ENCODE results near the gene CFAP221. TPM values are rescaled to one million over a fixed set of nuclear protein-coding genes. Genes with fewer than 3 reads are reported as not detected.
A peak's percentile ranks its signal among the peaks of the same experiment; 100 is the strongest.

CFAP221 gene
- total RNA-seq, 1 experiment from 2014 or later = 1.6 TPM

DNA sequence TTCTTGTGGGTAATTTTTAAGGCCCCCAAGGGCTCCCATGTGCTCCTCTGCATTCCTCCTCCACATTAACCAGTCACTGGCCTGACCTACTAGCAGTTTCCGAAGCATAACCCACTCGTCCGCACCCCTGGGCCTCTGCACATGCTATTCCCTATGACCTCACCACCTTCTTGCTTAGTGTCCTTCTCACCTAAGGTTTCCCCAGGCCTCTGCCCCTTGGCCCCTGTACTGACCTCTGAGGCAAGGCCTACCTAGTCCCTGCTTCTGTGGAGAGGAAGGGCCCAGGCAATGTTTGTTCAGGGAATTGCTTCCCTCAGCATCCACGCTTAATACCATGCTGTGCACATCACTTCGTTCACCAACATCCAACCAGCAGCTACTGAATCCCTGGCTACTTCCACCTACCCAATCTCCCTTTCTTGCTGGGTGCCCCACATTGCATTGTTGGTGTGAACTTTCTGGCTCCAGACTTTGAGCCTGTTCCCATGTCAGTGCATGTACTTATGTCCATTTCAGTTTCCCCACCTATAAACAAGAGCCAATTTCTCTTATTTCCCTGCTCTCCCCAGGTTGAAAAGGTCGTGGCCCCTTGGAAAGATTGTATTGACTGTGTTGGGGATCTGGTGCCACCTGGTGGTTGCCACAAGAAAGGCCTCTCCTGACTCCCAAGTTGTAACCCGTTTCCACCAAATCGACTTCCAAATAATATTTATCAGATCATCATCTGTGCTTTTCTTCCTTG lies 115.5 kb downstream of the CFAP221 start:
- in situ Hi-C loops (cut with HindIII; ENCODE audit: low pct_unique_long_range_greater_than_20kb, low sequenced_read_pairs) = no loop called here

DNA sequence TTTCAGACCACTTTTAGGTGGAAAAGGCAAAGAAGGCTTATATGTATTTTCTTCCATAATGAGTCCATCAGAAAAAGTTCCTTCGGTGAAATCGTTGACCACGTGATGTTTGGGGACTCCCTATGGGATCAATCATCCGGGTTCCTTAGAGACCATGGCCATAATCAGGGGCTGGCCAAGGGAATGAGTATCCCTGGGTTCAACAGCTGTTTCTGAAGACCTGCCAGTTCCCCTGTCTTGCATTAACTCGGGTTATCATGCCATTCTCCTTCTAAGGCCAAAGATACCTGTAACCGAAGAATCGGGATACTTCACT lies 116.1 kb downstream of the CFAP221 start:
- in situ Hi-C loops (cut with HindIII; ENCODE audit: low pct_unique_long_range_greater_than_20kb, low sequenced_read_pairs) = no loop called here
- no peak for DNase-seq (ENCODE audit: low read depth)

More for the DNA sequence above, 115.5 kb downstream of the CFAP221 start:
- peak; percentile 23 for DNase-seq (ENCODE audit: low read depth)

DNA sequence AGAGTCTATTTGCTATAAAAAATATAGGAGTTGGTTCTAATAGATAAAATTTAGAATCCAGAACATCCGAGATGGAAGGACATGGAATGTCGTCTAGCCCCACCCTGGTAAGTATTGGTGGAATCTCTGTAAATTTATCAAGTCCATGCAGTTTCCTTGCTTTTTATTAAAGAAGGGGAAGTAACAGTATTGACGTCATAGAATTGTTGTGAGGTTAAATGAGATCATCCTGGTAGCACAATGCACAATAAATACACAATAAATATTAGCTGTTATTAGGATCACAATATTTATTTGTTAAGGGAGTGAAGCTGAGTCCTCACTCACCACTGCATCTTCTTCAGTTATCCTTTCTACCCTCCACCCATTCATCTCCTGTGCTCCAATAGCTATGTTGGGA lies 118.0 kb downstream of the CFAP221 start:
- in situ Hi-C loops (cut with HindIII; ENCODE audit: low pct_unique_long_range_greater_than_20kb, low sequenced_read_pairs) = no loop called here
- no peak for DNase-seq (ENCODE audit: low read depth)

DNA sequence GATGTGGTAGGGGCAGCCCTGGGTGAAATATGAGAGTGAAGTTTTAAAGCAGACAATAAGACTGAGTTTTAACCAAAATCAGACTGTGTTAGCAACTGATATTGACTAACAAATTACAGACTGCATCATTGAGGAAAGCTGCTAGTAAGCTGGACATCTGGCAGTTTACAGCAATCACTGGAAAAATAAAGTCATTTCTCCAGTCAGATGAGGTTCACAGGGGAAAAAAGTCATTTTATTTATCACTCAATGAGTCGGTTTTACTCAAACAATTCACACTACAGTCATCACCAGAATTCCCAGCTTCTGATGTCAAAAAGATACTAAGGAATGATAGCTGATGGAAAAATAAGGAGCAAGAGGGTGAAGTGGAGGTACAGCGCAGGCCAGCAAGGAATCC lies 124.3 kb downstream of the CFAP221 start:
- DNase-seq (ENCODE audit: low read depth) = no peak
- in situ Hi-C loops (cut with HindIII; ENCODE audit: low pct_unique_long_range_greater_than_20kb, low sequenced_read_pairs) = no loop called here

DNA sequence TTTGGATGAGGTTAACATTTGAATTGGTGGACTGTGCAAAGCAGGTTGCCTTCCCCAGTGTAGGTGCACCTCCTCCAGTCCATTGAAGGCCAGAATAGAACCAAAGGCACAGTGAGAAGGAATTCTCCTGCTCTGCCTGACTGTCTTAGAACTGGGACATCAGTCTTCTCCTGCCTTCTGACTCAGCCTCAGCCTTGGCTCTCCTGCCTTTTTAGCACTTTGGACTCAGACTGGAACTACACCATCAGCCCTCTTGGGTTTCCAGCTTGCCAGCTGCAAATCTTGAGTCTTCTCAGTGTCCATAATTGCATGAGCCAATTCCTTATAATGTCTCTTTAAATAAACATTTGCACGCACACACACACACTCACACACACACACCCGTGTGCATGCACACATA lies 126.8 kb downstream of the CFAP221 start:
- DNase-seq (ENCODE audit: low read depth) = no peak
- in situ Hi-C loops (cut with HindIII; ENCODE audit: low pct_unique_long_range_greater_than_20kb, low sequenced_read_pairs) = no loop called here

DNA sequence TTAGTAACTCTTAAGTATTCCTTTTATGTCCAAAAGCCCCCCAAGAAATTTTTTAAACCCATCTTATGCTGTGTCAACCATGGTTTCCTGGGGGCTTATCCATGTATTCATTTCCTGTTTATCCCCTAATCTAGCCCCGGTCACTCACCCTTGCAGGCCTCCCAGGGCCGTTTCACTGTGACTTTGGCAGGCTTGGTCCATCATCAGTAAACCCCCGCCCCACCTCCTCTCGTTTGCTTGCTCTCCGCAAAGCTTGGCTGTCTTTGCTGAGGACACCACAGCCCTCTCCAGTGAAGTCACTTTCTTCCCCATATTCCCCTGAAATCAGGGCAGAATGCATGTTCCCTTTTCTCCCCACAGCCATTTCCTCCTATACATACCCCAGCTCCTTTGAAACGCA lies 127.5 kb downstream of the CFAP221 start:
- no peak for DNase-seq (ENCODE audit: low read depth)
- in situ Hi-C loops (cut with HindIII; ENCODE audit: low pct_unique_long_range_greater_than_20kb, low sequenced_read_pairs) = no loop called here

DNA sequence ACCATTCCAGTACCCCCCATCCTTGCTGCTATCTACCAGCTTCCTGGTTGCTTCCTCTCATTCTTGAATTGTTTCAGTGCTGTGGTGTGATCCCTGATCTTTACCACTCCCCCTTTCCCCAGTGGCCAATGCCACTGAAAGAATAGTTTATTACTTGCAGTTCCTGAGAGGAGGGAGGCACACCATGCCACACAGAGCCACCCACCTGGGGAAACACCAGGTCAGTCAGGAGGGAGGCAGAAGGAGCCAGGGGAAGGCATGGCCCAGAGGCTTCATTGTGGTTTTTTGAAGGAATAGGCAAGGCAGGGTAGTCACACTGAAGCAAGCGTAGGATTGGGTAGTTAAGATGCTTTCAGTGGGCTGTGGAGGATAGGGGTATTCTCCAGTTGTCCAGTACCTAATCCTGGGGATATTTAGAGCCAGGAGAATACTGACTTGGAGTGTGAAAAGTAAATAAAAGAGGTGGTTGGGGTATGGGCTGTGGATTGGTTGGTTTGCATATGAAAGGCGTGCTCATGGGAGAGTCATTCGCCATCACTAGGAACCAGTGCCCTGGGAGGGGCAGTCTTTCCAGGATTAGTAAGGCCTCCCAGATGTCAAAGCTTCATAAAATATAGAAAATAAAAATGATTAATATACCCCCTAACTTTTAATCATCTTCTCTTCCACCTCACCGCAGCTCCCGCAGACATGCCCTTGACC lies 128.1 kb downstream of the CFAP221 start:
- in situ Hi-C loops (cut with HindIII; ENCODE audit: low pct_unique_long_range_greater_than_20kb, low sequenced_read_pairs) = no loop called here
- no peak for DNase-seq (ENCODE audit: low read depth)

DNA sequence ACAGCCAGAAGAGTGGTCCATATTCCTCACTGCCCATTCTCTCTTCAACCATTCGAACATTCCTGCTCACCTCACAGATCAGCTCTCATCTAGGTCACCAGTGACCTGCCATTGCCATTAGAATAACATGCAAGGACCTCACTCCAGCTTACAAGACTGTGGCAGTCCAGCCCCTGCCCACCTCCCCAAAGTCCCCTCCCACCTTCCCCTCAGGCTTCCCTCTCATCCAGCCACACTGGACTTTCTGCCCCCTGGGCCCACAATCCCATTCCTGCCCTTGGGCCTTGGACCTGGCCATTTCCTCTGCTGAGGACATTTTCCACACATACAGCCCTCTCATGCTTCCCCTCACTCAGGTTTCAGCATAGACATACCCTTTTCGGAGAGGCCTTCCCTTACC lies 129.5 kb downstream of the CFAP221 start:
- in situ Hi-C loops (cut with HindIII; ENCODE audit: low pct_unique_long_range_greater_than_20kb, low sequenced_read_pairs) = no loop called here
- no peak for DNase-seq (ENCODE audit: low read depth)

DNA sequence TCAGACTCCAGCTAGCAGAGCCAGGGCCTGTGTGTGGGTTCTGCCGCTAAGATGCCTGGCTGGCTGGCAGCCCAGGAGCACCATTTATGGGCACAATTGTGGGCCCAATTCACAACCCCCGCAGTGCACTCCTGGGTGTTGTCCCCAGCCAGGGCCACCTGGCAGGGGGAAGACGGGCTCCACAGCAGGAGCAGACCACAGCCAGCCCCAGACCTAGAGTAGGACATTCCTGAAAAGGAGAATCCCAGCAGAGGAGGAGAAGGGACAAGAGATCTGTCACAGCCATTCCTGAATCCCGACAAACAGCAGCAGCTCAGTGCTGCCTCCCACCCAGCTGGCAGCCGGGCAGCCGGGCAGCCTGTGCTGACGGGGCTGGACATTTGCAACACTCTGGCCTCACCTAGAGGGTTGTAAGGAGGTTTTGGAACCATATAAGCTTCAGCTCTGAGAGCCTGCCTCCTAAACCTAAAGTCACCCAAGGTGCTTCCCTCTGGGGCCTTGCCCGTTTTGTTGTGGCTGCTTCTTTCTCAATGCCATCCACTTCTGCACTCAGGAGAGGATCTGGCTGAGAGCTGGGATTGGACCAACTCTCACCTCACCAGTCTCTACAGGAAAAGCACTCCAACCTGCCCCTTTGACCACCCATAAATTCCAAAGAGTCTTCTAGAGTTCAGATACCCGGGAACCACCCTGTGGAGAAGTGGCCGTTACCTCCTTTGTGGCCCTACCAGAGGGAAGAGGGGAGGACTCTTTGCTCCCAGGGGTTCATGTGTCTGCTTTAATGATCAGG lies 130.7 kb downstream of the CFAP221 start:
- no peak for DNase-seq (ENCODE audit: low read depth)
- in situ Hi-C loops (cut with HindIII; ENCODE audit: low pct_unique_long_range_greater_than_20kb, low sequenced_read_pairs) = no loop called here

DNA sequence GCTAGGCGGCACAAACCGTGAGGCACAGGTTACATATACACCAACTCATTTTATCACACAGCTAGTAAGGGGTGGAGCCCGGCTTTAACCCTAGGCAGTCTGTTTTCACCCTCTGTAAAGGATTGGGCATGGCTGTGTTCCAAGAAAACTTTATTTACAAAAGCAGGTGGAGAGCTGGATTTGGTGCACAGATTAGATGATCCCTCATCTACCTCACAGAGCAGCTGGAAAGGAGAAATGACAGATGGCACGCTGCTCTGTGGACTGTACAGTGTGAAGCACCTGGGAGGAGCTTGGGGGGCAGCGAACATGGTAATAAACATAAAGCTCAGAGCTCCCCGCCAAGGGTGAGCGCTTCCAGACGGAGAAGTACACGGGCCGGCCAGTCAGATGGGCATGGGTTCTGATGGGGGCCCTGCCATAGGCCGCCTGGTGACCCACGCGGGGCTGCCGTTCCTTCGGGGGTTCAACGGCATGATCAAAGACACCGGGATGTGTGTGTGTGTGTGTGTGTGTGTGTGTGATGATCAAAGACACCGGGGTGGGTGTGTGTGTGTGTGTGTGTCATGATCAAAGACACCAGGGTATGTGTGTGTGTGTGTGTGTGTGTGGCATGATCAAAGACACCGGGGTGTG lies 133.9 kb downstream of the CFAP221 start:
- no peak for DNase-seq (ENCODE audit: low read depth)
- in situ Hi-C loops (cut with HindIII; ENCODE audit: low pct_unique_long_range_greater_than_20kb, low sequenced_read_pairs) = no loop called here

DNA sequence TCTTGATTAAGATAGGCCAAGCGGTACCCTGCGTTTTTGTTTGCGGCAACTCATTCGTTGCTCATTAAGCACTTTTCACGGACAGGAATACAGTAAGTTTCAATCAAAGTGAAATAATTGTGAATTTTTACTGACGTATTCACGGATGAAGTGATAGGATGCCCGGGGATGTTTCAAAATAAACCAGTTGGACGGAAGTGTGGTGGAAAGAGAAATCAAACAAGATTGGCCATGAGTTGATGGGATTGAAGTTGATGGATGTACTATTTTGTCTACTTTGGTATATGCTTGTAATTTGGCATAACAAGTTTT lies 135.2 kb downstream of the CFAP221 start:
- DNase-seq (ENCODE audit: low read depth) = no peak
- in situ Hi-C loops (cut with HindIII; ENCODE audit: low pct_unique_long_range_greater_than_20kb, low sequenced_read_pairs) = no loop called here

DNA sequence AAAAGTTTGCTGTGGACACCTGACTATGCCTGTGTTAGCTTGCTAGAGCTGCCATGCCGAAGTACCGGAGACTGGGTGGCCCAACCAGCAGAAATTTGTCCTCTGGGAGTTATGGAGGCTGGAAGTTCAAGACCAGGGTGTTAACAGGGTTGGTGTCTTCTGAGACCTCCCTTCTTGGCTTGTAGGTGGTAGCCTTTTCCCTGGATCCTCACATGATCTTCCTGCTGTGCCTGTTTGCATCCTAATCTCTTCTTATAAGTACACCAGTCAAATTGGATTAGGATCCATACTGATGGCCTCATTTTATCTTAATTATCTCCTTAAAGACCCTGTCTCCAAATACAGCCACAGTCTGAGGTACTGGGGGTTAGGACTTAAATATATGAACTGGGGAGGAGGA lies 135.6 kb downstream of the CFAP221 start:
- in situ Hi-C loops (cut with HindIII; ENCODE audit: low pct_unique_long_range_greater_than_20kb, low sequenced_read_pairs) = no loop called here
- no peak for DNase-seq (ENCODE audit: low read depth)

DNA sequence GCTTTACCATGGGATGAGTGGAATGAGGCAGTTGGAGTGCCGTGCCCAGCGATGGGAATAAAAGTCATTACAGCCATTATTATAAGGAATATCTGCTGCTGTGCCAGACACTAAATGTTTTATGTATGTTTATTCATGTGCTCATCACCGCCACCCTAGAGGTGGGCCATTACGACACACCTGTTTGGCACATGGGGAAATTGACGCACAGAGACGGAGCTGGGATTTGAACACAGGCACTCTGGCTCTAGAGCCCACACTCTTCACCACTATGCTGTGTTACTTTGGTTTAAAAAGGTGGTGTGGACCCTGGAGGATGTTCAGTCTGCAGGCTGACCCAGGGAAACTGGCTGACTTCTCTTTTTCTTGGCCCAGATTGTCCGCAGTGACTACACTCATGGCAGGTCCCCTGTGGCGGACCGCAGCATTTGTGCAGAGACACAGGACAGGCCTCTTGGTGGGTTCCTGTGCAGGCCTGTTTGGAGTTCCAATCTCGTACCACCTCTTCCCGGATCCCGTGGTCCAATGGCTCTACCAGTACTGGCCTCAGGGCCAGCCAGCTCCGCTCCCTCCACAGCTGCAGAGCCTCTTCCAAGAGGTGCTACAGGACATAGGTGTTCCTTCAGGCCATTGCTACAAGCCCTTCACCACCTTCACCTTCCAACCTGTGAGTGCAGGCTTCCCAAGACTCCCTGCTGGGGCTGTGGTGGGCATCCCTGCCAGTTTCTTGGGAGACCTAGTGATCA lies 136.4 kb downstream of the CFAP221 start:
- DNase-seq (ENCODE audit: low read depth) = no peak
- in situ Hi-C loops (cut with HindIII; ENCODE audit: low pct_unique_long_range_greater_than_20kb, low sequenced_read_pairs) = no loop called here

DNA sequence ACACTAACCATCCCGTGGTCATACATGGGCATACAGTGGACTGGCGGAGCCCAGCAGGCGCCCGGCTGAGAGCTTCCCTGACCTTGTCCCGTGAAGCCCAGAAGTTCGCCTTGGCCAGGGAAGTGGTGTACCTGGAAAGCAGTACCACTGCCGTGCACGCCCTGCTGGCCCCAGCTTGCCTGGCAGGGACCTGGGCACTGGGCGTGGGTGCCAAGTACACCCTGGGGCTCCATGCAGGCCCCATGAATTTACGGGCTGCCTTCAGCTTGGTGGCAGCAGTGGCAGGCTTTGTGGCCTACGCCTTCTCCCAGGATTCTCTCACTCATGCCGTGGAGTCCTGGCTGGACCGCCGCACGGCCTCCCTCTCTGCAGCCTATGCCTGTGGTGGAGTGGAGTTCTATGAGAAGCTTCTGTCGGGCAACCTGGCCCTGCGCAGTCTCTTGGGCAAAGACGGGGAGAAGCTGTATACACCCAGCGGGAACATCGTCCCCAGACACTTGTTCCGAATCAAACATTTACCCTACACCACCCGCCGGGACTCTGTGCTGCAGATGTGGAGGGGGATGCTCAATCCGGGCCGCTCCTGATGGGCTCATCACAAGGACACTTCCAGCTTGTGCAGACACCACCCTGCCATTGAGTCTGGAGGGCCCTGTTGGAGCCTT lies 137.1 kb downstream of the CFAP221 start:
- DNase-seq (ENCODE audit: low read depth) = no peak
- in situ Hi-C loops (cut with HindIII; ENCODE audit: low pct_unique_long_range_greater_than_20kb, low sequenced_read_pairs) = no loop called here

DNA sequence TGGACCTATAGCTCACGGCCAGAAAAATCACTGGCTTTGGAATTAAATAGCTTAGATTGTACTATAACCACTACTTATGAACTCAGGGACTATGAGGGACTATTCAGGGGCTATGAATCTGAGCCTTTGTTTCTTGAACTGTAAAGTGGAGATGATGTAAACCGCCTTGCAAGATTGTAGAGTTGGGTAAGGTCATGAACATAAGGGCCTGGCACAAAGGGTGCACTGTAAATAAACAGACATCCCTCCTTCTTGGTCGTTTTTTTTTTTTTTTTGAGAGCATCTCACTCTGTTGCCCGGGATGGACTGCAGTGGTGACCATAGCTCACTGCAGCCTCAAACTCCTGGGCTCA lies 137.6 kb downstream of the CFAP221 start:
- in situ Hi-C loops (cut with HindIII; ENCODE audit: low pct_unique_long_range_greater_than_20kb, low sequenced_read_pairs) = no loop called here
- DNase-seq (ENCODE audit: low read depth) = no peak

DNA sequence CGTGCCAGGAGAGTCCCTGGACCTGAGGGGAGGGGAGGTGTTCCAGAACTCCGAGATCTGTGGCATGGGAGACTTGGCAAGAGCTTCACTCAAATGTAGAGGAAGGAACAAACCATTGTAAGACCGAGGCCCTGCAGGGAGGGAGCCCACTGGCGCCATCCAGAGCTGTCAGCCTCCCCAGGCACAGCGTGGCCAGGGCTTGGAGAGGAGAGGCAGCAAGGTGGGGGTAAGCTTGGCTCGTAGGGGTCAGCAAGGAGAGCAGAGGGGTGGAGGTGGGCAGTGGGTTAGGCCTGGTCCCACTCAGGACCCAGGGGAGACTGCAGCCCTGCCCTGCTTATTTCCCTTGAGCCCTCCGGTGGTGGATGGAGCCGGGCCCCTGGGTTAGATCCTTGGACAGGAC lies 138.3 kb downstream of the CFAP221 start:
- in situ Hi-C loops (cut with HindIII; ENCODE audit: low pct_unique_long_range_greater_than_20kb, low sequenced_read_pairs) = no loop called here
- no peak for DNase-seq (ENCODE audit: low read depth)

DNA sequence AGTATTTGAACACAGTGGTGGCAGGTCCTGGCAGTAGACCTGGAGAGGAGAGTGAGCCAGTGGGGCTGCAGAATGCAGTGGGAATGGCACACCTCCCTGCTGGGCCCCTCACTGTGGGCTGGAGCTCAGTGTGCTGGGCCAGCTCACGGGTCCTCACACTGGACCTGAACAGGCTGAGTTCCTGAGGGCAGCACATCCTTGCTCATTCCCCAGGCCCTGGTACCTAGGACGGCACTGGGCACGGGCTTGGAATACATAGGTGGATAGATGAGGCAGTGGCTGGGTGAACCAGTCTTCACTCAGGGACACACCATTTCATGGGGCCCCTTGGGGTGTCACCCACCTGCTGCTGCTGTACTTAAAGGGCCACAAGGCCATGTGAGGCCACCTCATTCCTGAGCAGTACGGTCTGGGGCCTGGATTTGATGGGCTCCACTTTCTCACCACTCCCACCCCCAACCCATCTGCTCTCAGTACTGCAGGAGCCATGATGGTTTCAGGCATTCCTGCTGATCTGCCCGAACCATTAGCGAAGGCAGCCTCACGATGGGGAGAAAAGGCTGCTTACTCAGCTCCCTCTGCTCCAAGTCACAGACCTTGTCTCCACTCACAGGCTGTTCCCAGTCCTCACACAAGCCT lies 138.9 kb downstream of the CFAP221 start:
- DNase-seq (ENCODE audit: low read depth) = no peak
- in situ Hi-C loops (cut with HindIII; ENCODE audit: low pct_unique_long_range_greater_than_20kb, low sequenced_read_pairs) = no loop called here

Measured in Caki2 (cell line).